GM19023 (cell line): Measurements from ENCODE around the gene KIAA1328.
"Not testable (repeated sequence)": the region's sequence is repeated elsewhere in the genome, so short reads cannot be mapped to it uniquely, and the experiment has no call there.

ENCODE experiments used
- ATAC-seq: cut with Tn5 transposase; IDR thresholded peaks from one replicate; pipeline ENCODE4 v1.9.1; 2021; ENCODE audit warnings: mild to moderate bottlenecking, moderate library complexity; ENCODE audit not compliant: unreplicated experiment

The KIAA1328 gene

DNA sequence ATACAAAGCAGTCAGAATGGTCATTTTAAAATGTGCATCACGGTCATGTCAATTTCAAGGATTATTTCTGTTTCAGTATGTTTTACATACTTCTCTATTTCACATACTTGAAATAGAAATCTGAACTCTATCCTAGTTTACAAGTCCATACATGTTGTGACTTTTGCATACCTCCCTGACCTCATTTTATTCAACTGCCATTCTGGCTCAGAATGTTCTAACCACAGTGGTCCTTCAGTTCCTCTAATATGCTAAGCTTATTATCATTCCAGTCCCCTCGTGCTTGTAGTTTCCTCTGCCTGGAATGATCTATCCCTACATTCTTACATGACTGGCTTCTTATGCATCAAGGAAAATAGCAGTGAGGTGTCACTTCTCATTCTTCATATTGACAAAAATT lies 295.6 kb downstream of the KIAA1328 start:
- ATAC-seq, result no peak

DNA sequence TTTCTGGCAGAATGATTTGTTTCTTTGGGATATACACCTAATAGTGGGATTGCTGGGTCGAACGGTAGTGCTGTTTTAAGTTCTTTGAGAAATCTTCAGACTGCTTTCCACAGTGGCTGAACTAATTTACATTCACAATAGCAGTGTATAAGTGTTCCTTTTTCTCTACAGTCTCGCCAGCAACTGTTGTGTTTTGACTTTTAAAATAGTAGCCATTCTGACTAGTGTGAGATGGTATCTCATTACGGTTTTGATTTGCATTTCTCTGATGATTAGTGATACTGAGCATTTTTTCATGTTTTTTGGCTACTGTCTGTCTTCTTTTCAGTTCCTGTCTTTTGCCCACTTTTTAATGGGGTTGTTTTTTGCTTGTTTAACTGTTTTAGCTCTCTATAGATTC lies 306.2 kb downstream of the KIAA1328 start:
- ATAC-seq, result no peak

DNA sequence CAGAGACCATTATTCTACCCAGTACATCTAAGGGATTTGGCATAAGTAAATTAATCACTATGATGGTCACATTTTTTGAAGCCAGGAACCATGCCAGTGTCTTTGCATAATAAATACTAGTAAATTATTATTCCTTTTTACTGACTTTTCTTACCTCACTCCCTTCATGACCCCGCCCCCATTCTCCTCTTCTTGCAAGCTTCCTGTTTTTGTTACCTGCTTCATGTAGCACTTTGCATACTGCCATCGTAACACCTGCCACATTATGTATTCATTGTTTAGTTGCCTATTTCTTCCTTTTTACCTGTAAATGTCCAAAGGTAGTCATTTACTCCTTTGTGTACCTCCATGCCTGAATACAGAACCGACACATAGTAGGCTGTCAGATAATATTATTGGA lies 309.5 kb downstream of the KIAA1328 start:
- ATAC-seq, result no peak

DNA sequence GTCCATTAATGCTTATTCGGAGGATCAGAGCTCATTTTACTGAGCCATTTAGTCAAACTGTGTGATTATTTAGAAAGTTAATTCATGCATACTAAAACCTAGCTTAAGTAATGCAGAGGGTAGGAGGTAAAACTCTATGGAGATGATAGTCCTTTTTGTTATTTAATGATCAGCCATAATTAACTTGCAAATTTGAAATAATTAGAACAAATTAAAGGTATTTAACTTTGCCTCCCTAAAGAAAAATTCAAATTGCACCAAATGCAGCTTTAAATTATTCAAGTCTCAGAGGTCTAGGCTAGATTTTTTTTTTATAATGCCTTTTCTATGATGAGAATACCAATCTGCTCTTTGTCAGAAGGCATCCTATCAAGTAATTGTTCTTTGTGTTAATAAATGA lies 310.9 kb downstream of the KIAA1328 start:
- no peak for ATAC-seq

DNA sequence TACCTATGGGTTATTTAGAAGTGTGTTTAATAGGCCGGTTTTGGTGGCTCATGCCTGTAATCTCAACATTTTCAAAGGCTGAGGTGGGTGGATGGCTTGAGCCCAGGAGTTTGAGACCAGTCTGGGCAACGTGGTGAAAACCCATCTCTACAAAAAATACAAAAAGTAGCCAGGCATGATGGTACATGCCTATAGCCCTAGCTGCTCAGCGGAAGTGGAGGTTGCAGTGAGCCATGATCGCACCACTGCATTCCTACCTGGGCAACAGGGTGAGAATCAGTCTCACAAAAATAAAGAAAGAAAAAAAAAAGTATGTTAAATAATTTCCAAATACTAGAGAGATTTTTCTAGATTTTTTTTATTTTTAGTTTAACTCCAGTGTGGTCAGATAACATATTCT lies 316.0 kb downstream of the KIAA1328 start:
- ATAC-seq, result no peak

DNA sequence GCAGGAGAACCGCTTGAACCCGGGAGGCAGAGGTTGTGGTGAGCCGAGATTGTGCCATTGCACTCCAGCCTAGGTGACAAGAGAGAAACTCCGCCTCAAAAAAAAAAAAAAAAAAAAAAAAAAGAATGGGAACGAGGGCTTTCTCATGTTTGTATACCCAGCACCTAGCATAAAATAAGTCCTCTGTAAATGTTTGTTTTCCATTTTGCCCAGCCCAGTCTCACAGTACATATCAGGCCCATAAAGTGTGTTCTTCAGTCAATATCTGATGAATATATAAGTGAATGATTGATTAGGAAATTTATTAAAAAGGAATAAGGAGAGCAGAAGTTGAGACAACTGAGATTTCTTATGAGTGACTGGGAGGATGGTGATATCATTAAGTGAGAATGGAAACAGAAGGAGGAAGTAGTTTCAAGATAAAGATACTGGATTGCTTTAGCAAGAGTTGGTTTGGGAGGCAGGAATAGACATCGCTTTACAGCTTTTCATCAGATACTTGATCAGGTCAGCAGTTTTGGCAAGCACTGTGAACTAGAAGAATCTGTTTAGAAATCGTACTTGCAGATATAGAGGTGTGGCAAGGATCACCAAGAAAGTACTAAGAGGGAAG lies 327.5 kb downstream of the KIAA1328 start:
- no peak for ATAC-seq

DNA sequence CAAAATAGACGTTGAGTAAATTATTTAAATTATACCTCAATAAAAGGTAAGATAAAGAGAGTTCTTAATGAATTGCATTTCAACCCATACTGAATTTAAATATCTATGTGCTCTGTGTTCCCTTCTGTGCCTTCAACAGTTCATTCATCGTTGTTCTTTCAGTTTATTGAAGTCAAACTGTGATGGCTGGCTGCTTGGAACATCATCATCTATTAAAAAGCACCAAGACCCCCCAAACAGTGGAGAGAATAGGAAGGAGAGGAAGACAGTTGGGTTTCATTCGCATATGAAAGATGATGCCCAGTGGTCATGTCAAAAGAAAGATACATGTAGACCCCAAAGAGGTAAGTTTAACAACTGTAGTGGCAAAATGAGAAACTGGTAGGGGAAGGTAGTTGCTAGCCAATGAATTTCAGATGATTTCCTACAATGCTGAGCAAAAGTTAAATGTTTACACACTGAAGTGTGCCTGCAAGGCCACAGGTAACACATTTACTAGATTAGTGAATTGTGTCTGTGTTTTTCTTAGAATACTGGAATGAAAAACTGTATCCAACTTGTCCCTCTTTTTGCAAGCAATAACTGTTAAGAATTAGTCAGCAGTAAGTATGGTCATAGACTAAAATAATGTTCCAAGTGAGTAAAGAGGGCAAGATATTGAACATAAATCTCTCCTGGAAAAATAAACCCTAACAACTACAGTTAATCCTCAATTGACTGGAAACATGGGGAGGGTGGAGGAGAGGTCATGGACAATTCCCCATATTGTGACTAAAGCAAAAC lies 331.3 kb downstream of the KIAA1328 start:
- no peak for ATAC-seq

DNA sequence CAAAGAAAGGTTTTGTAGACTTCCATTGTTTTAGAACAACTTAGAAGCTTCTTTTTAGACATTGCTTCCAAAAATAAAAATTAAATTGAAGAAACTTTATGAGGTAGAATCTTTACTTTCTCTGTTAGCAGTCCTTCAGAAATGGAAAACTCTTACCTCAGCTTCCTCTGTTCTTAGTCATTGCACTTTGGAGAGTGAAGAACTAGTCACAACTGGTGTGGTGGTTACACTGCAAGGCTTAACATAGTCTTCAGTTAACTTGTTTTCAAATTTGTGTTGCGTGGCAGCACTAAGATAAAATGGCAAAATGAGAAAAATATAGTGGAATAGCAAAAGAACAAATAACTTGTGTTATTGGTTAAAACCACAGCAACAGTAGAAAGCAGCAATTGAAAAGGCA lies 332.6 kb downstream of the KIAA1328 start:
- ATAC-seq, result no peak

DNA sequence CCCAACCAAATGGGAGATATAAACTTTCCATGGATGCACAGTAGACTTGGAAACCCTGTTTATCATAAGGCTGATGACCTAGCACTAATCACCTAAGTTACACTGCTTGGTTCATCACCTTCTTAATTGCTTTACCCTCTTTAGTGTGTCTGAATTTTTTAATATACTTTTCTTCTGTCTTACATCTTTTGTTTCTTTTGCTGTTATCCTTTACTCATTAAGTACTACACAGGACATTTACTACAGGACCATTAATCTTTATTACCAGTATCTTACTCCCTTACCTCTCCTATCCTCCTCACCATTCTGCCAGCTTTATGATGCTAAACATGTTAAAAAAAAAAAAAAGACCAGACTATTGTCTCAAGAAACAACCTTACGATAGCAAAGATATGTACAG lies 333.6 kb downstream of the KIAA1328 start:
- ATAC-seq, result no peak

DNA sequence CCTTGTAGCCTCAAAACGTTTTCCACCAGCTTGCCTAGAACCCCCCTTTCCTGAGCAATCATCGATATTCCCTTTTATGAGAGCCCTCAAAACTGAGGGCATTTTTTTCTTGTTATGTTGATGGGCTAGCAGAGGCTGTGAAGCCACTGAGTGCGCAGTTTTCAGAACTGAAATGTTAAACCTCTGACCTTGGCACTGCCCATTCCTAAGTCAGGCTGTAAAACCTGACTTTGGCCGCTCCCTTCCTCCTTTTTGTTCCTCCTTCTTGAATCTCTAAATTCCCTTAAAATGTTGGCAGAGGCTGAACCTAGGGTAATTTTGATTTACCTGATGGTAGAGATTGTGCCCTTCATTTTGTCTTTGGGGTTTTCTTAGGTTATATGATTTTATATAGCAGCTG lies 334.2 kb downstream of the KIAA1328 start:
- no peak for ATAC-seq

DNA sequence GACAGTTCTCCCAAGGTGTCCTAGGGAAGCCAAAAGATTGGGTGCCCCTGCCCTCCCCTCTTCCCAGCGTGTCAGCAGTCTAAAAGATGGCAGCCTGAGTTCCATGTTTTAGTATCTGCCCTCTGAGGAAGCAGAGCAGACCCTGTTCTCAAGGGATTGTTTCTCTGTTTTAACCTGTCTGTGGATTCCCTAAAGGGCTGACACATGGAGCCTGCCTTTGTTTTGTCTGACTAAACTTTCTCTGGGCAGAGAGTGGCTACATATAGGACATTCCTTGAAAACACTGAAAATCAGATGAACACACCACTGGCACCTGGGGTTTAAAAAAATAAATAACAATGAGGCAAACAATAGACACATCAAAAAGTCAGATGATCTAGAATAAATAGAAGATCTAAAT lies 337.6 kb downstream of the KIAA1328 start:
- ATAC-seq, result no peak

DNA sequence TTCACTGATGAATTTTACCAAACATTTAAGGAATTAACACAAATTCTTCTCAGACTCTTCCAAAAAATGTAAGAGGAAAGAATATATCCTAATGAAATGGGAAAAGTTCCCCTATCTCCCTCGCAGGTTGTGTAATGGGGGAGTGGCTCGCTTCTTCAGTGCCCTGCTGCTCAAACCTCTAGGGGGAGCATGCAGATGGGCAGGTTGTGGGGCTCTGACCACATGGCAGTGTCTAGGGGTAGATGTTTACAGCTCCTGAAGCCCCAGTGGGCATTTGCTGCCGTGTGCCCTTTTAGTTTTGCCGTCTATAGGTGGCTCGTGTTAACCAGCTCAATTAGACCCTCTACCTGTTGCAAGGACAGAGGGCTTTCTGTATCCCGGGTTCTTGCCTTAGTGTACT lies 338.0 kb downstream of the KIAA1328 start:
- not testable (repeated sequence) for ATAC-seq

DNA sequence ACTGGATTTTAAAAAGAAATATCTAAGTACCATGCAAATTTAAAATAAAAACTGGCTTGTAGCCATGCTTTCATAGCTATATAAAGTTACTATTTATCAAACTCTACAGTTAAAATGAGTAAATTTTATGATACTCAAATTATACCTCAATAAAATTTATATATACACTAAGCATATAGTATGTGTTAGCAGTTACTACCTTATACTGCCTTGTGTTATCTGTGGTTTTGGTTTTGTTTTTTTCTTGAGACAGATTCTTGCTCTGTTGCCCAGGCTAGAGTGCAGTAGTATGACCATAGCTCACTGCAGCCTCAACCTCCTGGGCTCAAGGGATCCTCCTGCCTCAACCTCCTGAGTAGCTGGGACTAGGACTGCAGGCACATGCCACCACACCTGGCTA lies 342.1 kb downstream of the KIAA1328 start:
- no peak for ATAC-seq

DNA sequence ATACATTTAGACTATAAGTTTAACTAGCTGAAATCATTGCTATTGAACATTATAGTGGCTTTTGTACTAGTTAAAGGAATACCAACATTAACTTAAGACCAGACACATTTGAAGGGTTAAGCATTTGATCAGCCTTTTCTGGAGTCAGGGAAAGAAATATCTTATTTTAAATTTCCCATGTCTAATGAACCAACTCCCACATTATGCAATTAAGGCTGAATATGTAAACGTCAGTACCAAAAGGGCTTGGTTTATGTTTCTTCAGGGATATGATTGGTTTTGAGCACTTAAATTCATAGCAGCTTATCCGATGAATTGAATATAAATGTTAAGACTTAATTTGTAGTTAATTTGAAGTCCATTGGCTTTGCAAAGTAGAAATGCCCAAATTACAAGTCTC lies 344.5 kb downstream of the KIAA1328 start:
- ATAC-seq, result no peak

DNA sequence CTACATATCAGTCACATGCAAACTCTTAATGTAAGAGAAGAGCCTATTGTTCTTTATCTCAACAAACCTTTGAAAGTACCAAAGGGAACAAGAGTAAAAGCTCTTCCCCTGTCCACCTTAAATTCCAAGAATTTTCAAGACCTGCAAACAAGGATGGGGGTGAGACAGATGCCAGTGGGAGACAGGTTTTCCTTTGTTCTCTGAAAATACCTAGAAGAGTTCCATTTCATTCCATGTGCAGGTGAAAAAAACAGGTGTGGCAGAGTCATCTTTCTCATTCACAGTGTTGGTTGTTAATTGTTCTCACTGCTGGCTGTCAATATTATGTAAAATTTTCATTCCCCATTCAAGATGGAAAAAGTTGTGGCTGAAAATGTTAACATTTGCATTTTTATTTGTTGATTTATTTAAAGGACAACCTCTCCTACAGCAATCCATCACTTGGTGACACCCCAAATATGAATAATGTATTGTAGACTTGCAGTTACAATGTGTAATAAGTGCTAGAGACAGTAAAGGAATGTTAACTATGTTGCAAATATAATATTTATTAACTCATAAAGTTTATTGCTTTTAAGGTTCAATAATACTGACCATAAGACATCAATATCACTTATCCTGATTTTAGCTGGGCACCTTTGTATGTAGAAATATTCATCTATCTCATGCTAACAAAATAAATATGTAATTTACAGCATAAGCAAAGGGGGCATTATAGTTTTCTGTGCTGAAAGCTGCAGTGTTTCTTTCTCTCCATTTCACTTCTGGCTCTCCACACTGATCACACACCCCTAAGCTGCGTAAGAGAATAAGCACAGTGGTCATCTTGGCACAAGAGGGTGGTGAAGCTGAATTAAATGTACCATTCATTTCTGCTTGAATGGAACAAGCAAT lies 347.0 kb downstream of the KIAA1328 start:
- no peak for ATAC-seq

DNA sequence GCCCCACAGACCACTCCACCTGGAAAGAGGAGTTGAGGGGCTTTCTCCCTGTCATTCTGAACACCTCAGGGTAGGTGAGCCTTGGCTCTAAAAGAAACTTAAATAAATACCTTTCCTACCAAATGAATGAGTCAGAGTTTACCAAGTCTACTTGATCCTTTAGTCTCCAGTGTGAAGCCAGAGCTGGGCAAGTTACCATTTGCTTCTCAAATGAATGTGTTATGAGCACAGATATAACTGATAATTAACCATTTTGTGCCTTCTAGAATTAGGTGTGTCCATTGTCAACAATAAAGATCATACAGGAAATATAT lies 347.7 kb downstream of the KIAA1328 start:
- ATAC-seq, result no peak

DNA sequence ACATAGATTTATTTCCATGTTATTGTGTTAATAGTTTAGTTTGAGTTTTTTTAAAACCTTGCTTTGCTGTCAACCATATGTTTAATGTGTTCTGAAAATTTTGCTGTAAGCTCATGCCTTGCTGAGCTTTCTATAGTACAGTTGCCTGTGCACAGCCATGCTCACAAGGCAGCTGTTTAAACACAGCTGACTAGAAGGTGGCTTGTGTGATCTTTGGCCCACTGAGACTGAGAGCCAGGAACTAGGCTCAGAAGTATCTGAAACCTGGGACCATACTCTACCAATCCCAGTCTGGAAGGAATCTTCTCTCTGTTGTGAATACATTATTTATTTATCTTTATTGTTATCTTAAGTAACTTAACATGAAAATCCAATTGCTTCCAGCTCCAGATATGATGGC lies 350.5 kb downstream of the KIAA1328 start:
- no peak for ATAC-seq

DNA sequence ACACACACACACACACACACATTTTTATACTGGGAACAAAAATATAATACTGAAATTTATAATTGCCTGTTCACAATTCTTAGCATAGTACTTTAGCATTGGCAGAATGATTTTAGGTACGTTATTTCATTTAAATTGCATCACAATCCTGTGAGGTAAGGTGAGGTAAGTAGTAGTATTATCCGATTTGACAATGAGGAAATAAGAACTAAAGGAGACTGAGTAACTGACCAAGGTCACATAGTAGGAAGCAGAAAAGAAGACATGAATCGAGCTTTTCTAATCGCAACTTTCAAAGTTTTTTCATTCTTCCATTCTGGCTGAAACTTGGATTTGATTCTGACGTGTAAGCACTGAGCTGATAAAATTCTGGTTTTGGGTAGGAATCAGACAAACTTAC lies 351.2 kb downstream of the KIAA1328 start:
- ATAC-seq, result no peak

DNA sequence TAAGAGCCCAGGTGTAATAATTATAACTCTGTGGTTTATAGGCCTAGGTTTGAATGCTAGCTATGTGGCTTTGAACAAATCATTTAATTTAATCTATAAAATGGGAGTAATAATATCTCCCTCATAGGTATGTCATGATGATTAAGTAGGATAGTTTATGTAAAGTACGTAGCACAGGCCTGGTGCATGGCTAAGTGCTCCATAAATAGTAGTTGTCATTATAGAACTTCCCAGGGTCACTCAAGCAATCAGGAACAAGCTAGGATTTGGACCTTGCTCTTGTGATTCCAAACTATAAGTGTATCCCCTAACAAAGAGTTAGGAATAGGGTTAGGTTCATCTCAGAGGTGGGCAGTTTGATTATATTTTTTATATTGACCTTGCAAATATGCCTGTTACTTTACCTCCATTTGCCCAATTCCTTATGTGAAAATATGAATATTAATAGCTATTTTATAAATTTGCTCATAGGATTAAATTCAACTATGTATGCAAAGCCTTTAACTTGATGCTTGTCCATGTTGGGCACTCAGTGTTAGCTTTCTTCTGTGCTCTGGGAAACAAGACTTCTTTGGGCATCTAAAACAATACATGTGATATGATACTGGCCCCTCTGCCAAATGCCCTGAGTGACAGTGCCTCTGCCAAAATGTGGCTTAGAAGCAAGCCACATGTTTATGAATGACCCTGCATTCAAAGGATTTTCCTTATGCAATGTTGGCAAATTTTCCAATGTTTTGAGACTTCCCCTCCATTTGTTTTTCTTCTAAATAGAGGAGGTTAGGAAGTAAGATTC lies 353.6 kb downstream of the KIAA1328 start:
- ATAC-seq, result no peak

DNA sequence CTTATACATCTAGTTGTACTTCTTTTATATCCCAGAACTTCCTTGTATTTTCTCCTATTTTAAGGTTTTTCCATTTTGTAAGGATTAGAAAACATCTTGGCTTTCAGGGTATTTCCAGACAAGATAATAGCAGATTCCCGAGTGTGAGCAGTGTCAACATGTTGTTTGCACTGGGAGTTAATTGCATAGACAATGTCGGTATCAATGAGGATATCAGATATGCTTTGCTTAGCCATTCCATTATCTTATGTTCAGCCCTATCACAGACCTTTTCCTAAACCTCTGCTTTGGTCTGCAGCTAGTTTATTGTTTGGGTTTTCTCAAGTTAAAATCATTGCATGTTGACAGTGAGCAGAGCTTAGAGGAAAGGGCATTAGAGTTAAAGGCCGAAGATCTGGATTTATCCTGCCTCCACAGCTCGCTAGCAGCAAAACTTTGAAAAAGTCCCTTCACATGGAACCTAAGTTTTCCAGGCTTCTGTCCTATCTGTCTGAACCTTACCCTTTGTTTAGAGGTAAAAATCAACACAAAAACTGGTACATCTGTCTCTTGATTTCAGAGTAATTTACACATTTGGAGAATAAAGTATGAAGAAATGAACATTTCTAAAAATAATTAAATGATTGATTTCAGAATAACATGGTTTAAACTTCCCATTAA lies 355.4 kb downstream of the KIAA1328 start:
- ATAC-seq, result no peak
